Measurements from ENCODE around the gene TMEM129. TPM values are rescaled to one million over a fixed set of nuclear protein-coding genes. Genes with fewer than 3 reads are reported as not detected.
A peak's percentile ranks its signal among the peaks of the same experiment; 100 is the strongest.

The TMEM129 gene
- total RNA-seq, 4 donors from 2014 or later: 50.4 to 77.2 (median 57.6) TPM

DNA sequence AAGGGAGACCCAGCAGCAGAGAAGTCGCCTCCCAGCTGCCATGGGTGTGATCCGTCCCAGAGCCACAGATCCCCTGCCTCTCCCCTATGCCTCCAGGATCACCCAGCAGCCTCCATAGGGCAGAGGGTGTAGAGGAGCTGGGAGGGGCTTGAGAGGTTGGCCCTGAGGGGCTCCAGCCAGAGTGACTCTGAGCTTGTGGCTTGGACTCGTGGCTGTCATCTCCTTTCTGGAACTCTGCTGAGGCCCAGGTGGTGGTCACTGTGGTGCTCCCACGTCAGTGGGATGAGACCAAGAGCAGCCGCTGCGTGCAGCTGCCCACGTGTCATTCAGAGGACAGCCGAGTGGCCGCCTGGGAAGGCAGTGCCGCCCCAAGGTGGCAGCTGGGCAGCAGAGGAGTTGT is 4.4 kb upstream of the TMEM129 start:
- no peak overlapping the region for H3K27ac ChIP-seq
- WGBS: 91% methylated on average over 3 of the region's 10 CpGs
- TF ChIP-seq POLR2AphosphoS5 (IDR thresholded peaks at IDR 0.05) (no peak), EP300 (IDR thresholded peaks at IDR 0.05) (no peak), POLR2A (IDR thresholded peaks at IDR 0.05) (no peak)
- TF ChIP-seq, protein P1, sequence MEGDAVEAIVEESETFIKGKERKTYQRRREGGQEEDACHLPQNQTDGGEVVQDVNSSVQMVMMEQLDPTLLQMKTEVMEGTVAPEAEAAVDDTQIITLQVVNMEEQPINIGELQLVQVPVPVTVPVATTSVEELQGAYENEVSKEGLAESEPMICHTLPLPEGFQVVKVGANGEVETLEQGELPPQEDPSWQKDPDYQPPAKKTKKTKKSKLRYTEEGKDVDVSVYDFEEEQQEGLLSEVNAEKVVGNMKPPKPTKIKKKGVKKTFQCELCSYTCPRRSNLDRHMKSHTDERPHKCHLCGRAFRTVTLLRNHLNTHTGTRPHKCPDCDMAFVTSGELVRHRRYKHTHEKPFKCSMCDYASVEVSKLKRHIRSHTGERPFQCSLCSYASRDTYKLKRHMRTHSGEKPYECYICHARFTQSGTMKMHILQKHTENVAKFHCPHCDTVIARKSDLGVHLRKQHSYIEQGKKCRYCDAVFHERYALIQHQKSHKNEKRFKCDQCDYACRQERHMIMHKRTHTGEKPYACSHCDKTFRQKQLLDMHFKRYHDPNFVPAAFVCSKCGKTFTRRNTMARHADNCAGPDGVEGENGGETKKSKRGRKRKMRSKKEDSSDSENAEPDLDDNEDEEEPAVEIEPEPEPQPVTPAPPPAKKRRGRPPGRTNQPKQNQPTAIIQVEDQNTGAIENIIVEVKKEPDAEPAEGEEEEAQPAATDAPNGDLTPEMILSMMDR (IDR thresholded peaks at IDR 0.05): no peak
- no peak overlapping the region for H3K4me3 ChIP-seq
- no peaks in the 10 kb centered on the region for H3K9me3 ChIP-seq
- H3K4me1 ChIP-seq: peaks cover 47% of the 10 kb centered on the region
- no peaks in the 10 kb centered on the region for H3K36me3 ChIP-seq
- H3K27me3 ChIP-seq: no peaks in the 10 kb centered on the region
- DNase-seq (ENCODE audit: low spot score in 2 of 2): no peak

DNA sequence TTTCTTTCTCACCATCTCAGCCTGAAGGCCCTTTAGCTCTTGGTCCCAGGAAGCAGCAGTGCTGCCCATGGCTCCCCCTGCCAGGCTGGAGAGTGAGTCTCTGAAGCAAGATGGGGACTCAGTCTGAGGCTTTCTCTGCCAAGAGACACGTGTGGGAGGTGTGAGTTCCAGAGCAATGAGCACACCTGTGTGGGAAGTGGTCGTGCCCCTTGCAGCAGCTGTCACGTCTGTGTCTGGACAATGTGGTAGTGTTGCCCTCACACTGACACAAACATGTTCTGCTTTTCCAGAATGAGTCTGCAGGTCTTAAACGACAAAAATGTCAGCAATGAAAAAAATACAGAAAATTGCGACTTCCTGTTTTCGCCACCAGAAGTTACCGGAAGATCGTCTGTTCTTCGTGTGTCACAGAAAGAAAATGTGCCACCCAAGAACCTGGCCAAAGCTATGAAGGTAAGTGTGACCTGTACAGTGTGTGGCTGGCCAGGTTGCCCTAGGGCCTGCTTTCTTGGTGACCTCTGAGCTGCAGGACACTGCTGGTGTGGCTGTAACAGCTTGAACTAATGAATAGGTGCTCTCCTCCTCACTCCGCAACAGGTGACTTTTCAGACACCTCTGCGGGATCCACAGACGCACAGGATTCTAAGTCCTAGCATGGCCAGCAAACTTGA is 2.1 kb upstream of the TMEM129 start:
- Histone ChIP-seq H3K27me3 (no peaks in the 10 kb centered on the region), H3K4me1 (peaks cover 61% of the 10 kb centered on the region), H3K36me3 (no peaks in the 10 kb centered on the region), H3K9me3 (no peaks in the 10 kb centered on the region), H3K27ac (peak overlapping the region; percentile 57), H3K4me3 (peak overlapping the region; percentile 16)
- no peak for TF ChIP-seq POLR2A (IDR thresholded peaks at IDR 0.05)
- WGBS: 79% methylated on average over 12 of the region's 12 CpGs
- DNase-seq (ENCODE audit: low spot score in 2 of 2): no peak

DNA sequence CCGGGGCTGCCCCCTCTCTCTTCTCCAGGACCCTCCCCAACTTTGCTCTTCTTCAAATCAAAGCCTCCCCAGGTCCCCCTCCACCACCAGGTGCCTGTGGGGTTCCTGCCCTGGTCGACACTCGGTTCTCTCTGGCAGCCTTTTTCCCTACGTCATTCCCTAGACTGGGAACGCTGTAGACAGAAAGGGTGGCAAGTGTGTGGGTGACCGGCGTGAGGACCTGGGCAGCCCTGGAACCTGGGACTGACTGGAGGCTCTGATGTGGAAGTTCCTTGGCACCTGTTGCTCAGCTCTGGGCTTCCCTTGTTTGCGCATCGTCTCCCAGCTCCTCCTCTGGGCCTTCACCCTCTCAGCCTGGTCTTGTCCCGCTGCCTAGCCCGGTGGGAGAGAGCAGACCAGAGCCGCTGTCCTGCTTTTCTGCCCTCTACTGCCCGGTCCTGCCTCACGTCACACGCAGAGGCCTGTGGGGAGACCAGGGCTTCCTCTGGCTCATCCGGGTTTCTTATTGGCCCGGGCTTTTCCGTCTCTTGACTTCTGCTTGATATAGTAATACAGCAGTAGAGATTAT is 1.5 kb upstream of the TMEM129 start:
- Histone ChIP-seq H3K4me1 (peaks cover 62% of the 10 kb centered on the region), H3K9me3 (no peaks in the 10 kb centered on the region), H3K4me3 (peak overlapping the region; percentile 90), H3K27ac (peak overlapping the region; percentile 42), H3K27me3 (no peaks in the 10 kb centered on the region), H3K36me3 (peaks cover 4% of the 10 kb centered on the region)
- WGBS: 61% methylated on average over 18 of the region's 18 CpGs
- DNase-seq (ENCODE audit: low spot score in 2 of 2): peak in 1 of 2 donors; percentile 63
- no peak for TF ChIP-seq EP300 (IDR thresholded peaks at IDR 0.05)
- TF ChIP-seq, protein P1 (IDR thresholded peaks at IDR 0.05): no peak
- TF ChIP-seq POLR2A (IDR thresholded peaks at IDR 0.05): no peak

DNA sequence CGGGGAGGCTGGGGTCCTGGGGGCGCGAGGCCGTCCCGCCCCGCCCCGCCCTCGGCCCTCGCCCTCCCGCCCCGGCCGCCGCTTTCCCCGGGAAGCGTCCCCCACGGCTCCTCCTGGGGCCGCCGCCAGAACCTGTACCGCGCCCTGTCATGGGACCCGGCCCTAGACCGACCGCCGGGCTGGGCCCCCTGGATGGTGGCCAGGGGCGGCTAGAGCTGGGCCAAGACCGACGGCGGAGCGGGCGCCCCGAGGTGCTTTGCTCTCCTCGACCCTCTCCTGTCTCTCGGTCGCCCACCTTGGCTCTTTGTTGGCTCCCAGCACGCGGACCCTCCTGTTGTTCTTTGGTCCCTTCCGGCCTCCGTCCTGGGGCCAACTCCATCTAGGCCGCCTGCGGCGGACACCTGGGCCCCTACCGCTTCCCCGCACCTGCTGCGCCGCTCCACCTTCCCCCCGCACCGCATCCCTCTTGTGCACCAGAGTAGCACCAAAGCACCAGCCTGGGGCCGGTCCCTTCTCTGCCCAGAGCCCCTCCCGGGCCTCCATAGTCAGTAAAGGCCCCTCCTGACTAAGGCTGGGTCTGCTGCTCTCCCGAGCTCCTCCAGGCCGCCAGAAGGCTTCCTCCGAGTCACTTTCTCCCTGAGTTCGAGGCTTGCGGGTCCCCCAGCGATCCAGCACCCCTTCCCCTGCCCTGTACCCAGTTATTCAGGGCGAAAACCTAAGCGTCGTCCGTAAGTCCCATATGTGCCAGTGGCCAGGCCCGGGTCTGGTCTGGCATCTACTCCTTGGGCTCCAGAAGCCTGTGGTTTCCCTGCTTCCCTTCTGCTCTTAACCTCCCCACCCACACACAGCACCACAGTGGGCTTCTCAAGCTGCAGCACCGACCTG is 785 bp upstream of the TMEM129 start:
- Histone ChIP-seq H3K4me3 (peak overlapping the region; percentile 90), H3K9me3 (no peaks in the 10 kb centered on the region), H3K27ac (peak overlapping the region; percentile 96), H3K36me3 (peaks cover 12% of the 10 kb centered on the region), H3K27me3 (no peaks in the 10 kb centered on the region), H3K4me1 (peaks cover 62% of the 10 kb centered on the region)
- DNase-seq (ENCODE audit: low spot score in 2 of 2): peak in 1 of 2 donors; percentile 66
- WGBS: 6% methylated on average over 40 of the region's 61 CpGs
- TF ChIP-seq EP300 (IDR thresholded peaks at IDR 0.05) (no peak), POLR2A (IDR thresholded peaks at IDR 0.05) (no peak), POLR2AphosphoS5 (IDR thresholded peaks at IDR 0.05) (no peak)
- TF ChIP-seq, protein P1 (IDR thresholded peaks at IDR 0.05): no peak

DNA sequence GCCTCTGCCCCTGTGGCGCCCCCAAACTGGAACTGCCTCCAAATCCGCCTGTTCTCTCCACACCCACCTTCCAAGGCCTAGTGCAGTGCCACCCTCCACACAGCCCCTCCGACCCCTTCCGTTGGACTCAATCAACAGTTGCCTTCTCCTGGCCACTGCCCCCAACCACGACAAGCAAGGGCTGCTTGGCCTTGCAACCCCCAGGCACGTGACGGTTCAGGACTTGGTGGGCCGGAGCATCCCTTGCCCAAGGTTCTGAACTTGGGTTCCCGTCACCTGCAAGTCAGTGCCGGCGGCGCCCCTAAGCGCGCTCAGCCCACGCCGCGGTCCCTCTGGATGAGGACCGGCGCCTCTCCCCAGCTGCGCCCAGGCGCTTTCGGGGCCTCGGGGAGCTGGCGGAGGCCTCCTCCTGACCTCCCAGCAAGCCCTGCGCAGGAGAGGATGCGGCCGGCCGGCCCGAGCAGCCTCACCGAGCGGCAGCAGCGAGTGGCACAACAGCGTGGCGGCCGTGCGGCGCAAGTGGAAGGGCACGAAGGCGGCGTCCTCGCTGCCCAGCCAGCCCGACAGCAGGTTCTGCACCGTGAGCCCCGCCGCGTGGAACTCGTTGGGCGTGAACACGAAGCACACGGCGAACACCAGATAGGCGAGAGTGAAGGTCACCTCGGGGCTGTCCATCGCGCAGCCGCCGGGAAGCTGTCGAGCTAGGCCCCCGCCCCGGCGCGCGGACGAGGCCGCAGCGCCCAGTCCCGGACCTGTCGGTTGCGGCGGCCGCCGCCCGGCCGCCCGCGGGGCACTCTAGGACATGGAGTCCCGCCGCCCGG is 750 bp downstream of the TMEM129 start:
- Histone ChIP-seq H3K36me3 (peaks cover 12% of the 10 kb centered on the region), H3K27me3 (no peaks in the 10 kb centered on the region), H3K27ac (peak overlapping the region; percentile 96), H3K4me1 (peaks cover 64% of the 10 kb centered on the region), H3K9me3 (no peaks in the 10 kb centered on the region), H3K4me3 (peak overlapping the region; percentile 90)
- TF ChIP-seq POLR2A (IDR thresholded peaks at IDR 0.05) (no peak), POLR2AphosphoS5 (IDR thresholded peaks at IDR 0.05) (no peak), EP300 (IDR thresholded peaks at IDR 0.05) (no peak)
- TF ChIP-seq, protein P1 (IDR thresholded peaks at IDR 0.05): no peak
- no peak for DNase-seq (ENCODE audit: low spot score in 2 of 2)
- 14% methylated on average over 5 of the region's 79 CpGs for WGBS
